GM13976 (cell line): Measurements from ENCODE around the gene FXR1.
A peak's percentile ranks its signal among the peaks of the same experiment; 100 is the strongest.

Source experiments
- DNase-seq: peaks from one replicate; pipeline ENCODE4 v3.0.0; 2012; ENCODE audit warnings: low spot score
- CTCF ChIP-seq: IDR thresholded peaks from 2 replicates; pipeline ENCODE4 v1.5.1; 2012; ENCODE audit warnings: borderline replicate concordance, mild to moderate bottlenecking; ENCODE audit not compliant: insufficient read depth; ENCODE audit errors: extremely low read depth, missing control alignments, control extremely low read depth
- in situ Hi-C: fragments of 300-500 bp; cut with MboI; formaldehyde crosslinking; loops from one replicate; pipeline ENCODE4 v1.12.0; 2022; ENCODE audit warnings: low sequenced_read_pairs, mixed read lengths, inconsistent platforms; ENCODE audit not compliant: unreplicated experiment

FXR1 gene

DNA sequence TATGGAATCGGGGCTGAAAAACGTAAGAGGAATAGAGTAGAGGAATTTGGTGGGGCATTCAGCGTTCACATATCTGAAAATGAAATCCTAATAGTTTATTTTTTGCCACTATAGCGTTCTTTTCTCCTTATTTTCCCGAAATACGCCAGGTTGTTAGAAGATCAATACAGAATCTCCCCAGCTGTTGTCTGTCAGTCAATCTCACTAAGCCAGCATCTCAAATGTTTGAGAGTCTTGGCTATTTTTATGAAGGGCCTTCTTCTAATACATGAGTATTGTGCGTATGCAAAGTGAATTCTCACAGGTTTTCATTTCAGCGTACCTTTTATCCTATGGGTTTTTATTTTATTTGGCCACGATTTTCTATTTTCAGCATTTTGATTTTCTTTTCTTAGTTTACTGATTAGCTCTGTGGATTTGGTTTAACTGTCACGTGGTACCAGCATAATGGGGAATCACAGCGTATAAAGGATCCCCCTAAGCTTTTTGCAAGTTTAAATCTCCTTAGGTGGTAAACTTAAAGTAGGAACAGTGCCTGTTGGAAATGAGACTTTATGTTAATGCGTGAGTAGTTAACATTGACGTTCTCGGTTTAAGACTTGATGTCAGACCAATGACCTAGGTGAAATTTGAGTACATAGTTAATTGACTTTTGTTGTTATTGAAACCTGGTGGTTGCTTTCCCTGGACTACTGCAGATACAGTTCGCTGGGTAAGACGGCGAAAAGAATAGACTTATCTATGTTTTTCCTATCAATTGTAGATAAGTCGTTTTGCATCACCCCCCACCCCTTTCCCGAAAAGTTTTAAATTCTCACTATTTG, 1.3 kb downstream of the FXR1 start:
- in situ Hi-C loops, result no loop called here
- peak; percentile 28 for DNase-seq
- TF ChIP-seq CTCF, result no peak

DNA sequence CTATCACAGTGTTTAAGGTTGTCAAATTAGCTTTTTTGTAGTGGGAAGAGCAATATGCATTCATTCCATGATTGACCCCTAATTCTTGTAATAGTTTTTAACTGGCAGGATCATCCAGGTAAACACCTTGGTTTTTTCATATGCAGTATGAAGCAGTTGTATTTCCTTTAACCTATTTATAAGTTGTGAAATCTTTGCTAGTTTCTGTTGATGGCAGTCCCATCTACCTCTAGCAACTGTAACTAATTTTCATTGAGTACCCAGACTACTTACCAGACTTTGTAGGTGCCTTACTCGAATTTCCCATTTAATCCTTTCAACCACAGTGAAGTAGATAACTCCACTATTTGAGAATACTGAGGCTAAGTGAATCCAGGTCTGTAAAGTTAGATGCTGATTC, 6.1 kb downstream of the FXR1 start:
- no peak for TF ChIP-seq CTCF
- DNase-seq, result no peak
- in situ Hi-C loops, result no loop called here

- no peak for TF ChIP-seq CTCF
- no peak for DNase-seq
- in situ Hi-C loops, result no loop called here
Measured at GRCh38 chr3:180922242-180922641, 9.8 kb downstream of the FXR1 start.

- TF ChIP-seq CTCF, result no peak
- DNase-seq, result no peak
- in situ Hi-C loops, result no loop called here
Measured at GRCh38 chr3:180923561-180923960, 11.1 kb downstream of the FXR1 start.

- no peak for DNase-seq
- TF ChIP-seq CTCF, result no peak
- in situ Hi-C loops, result no loop called here
Measured at GRCh38 chr3:180926526-180926925, 14.1 kb downstream of the FXR1 start.

- in situ Hi-C loops, result no loop called here
- no peak for TF ChIP-seq CTCF
- no peak for DNase-seq
Measured at GRCh38 chr3:180929376-180929775, 16.9 kb downstream of the FXR1 start.
